OCI-M2 (cell line): ENCODE measurements around the gene SCYGR6.
"Not testable (repeated sequence)": the region's sequence is repeated elsewhere in the genome, so short reads cannot be mapped to it uniquely, and the experiment has no call there.

Source experiments
- DNase-seq: peaks from one replicate; lab custom pipeline; 2025; ENCODE audit not compliant: unreplicated experiment; lab: John Stamatoyannopoulos, UW

Gene SCYGR6, protein sequence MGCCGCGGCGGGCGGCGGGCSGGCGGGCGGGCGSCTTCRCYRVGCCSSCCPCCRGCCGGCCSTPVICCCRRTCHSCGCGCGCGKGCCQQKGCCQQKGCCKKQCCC

DNA sequence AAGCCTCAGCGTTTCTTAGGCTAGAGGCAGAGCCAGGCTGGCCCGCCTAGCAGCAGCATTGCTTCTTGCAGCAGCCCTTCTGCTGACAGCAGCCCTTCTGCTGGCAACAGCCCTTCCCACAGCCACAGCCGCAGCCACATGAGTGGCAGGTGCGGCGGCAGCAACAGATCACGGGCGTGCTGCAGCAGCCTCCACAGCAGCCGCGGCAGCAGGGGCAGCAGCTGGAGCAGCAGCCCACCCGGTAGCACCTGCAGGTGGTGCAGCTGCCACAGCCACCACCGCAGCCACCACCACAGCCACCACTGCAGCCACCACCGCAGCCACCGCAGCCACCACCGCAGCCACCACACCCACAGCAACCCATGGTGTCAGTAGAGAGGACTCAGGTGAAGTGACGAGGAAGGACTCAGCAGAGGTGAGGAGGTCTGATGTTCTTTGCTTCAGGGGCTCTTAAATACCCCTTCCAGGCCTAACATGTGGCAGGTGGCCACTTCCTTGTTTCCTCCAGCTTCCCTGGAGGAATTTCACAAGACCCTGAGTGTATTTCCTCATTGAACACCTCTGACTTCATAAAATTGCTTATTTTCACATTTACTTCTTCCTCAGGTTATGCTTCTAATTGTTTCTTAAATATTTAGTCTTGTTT is at the start of gene SCYGR6:
TSS of gene SCYGR6 (minus strand) at position 364 of the 646 bp plus-strand sequence. CDS start at position 364, 0 bp downstream.
- no peak for DNase-seq

DNA sequence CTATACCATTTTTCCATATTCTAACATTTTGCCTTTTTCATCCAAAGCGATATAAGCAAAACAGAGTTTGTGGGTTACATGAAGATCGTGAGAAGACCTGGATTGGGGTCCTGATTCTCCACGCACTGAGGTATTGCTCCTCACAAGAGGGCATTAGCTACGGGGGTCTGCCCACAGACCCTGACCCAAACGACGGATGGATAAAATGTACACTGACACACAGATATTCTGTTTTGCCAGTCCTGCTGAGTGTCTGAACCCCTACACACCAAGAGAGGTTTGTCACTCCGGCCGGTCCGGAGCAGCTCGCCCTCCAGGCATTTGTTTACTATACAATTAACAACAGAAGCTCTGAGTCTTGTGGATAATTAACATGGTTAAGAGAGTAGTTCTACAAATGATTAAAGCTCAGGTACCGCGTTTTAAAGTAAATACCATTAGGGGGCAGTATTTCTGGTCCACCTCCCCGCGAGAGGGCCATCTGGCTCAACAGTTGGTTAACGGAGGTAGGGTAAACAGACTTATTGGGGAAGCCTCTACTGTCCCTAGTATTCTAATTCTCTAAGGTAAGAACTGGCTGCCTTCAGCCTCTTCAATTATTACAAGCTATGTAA is 49.6 kb upstream of the SCYGR6 start:
- no peak for DNase-seq

DNA sequence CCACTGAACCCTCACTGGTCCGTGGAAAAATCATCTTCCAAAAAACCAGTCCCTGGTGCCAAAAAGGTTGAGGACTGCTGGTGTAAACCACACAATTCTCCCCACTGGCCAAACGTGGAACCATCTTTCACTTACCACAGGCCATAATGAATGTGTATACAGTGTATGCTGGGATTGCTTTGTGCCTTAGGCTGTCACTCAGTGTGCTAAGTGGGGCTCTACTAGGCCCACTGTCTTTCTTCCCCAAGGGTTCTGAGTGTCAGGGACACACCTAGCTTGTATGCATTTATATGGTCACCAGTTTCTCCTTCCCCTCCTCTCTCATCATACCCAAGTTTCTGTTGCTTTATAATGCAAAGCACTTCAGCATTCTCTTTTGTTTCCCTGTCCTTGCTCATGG is 48.4 kb upstream of the SCYGR6 start:
- no peak for DNase-seq

DNA sequence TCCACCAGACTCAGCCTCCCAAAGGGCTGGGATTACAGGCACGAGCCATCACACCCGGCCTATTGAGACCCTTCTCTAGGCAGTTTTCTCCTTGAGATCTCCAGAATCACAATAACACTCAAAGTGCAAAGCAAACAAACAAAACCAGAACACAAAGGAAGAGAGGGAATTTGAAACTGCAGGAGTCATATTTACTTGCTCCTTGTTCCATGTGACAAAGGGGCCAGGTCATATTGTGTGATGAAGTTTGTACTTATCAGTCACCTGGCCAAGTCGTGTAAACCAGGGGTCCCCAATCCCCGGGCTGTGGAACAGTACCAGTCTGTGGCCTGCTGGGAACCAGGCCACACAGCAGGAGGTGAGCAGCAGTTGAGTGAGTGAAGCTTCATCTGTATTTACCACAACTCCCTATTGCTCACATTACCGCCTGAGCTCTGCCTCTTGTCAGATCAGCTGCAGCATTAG is 47.7 kb upstream of the SCYGR6 start:
- DNase-seq: no peak

DNA sequence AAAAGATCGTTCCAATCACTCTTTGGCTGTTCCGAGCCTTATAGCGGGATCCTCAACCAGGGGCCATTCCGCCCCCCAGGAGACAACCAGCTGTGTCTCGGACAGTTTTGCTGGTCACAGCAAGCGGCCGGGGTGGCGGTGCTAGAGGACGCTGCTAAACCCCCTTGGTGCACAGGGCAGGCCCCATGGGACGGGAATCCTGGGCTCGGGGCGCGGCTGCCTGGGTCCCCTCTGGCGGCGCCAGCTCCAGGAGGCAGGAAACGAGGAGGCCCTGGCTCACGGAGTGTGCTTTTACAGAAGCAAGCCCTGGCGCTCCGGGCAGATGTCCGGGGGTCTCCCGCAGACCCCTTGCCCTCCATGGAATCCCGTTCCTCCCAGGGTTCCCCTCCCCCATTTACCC is 43.3 kb upstream of the SCYGR6 start:
- no peak for DNase-seq

DNA sequence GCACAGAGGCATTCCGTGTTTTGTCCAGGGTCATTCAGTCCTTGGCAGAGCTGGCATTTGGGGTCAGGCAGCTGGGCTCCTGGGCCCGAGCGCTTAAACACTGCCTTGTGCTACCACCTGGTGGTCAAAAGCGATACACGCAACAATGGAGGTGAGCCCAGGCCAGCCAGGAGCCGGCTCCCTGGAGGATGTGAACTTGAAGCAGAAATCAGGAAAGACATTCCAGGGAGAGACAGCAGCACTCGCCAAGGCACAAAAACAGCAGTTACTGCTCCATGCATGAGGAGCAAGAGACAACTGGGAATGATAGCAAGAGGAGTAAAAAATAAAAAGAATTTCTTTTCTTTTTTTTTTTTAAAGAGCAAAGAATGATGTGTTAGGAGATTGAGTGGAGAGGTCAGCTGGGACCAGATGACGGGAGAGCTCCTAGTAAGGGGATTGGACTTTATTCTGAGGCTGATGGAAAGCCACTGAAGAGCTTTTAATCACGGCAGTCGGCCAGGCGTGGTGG is 41.9 kb upstream of the SCYGR6 start:
- DNase-seq: peak; percentile 11

DNA sequence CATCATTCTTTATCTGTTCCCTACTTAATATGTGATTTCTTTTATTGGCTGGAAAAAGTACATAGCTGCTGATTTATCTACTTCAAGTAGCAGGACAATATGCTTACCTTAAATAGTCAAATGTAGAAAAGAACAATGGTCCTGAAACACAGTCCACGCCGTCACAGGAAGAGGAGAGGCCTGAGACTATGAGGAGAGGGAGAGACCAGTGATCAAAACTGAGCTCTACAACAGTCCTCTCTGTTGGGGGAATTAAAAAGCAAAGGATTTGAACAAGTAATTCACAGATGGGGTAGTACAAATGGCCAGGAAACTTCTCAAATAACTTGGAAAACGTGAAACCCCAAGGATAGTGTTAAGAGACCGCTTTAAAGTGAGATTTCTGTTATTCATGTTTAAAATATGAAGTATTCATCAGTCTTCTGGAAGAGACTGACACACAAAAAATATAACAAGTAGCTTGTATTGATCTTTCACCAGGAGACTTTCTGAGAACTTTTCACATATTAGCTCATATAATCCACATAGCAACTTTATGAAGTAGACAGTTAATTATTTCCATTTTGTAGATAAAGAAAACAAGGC is 41.3 kb upstream of the SCYGR6 start:
- DNase-seq: no peak

DNA sequence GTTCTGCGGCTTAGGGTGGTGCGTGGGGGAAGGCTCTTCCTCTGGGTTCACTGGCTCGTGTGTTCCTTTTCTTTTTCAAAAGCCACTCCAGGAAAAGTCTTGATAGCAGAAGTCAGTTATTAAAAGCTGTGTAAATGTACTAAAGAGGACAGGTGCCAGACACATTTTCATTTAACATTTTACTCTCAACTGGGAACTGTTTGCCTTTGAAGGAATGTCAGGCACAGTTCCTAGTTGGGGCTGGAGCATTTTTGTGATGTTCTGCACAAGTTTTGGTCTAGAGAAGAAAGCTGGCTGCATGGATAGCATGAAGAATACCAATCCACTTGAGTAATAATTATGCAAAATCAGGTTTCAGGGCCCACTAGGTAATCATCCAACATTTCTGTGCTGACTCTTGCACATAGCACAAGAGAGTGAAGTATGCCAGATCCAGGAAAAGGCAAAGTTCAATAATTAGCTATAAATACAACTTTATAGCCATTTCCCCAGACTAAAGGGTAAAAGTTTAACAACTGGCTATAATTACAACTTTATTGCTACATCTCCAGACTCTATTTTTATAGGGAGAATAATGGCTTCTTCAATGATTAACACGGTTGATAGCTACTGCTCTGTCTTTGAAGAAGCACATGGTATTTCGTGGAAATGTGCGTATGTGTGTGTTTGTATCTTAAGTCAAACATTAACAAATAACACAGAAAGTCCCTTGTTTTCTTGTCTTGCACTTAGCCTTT is 37.4 kb upstream of the SCYGR6 start:
- DNase-seq: no peak

DNA sequence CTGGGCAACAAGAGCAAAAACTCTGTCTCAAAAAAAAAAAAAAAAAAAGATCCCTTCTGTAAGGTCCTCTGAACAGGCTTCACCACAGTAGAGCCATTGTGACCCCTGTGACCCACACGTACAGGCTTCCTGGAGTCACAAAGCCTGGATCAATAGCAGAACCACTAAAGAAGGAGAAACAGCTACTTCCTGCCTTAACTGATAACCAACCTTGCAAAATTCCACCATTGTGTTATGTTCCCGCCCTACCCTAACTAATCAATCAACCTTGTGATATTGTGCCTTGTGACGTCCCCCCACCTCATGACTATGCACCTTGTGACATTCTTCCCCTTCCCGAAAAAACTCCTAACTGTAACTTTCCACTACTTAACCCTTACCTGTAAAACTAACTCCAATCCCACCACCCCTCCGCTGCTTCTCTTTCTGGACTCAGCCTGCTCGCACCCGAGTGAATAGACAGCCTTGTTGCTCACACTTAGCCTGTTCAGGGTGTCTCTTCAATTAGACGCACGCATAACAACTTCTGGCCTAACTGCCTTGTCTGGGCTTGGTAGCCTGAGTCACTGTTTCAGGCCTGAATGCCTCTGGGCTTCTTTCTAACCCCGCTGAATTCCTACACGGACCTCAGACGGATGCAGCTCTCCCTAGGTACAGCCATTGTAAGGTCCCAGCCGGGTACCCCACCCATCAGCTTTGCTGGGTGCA is 35.0 kb upstream of the SCYGR6 start:
- DNase-seq: no peak

DNA sequence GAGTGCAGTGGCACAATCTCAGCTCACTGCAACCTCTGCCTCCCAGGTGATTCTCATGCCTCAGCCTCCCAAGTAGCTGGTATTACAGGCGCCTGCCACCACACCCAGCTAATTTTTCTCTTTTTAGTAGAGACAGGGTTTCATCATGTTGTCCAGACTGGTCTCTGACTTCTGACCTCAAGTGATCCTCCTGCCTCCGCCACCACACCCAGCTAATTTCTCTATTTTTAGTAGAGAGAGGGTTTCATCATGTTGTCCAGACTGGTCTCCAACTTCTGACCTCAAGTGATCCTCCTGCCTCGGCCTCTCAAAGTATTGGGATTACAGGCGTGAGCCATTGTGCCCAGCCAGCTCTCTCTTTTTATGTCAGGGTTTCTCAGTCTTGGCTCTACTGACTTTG is 31.7 kb upstream of the SCYGR6 start:
- DNase-seq: not testable (repeated sequence)

DNA sequence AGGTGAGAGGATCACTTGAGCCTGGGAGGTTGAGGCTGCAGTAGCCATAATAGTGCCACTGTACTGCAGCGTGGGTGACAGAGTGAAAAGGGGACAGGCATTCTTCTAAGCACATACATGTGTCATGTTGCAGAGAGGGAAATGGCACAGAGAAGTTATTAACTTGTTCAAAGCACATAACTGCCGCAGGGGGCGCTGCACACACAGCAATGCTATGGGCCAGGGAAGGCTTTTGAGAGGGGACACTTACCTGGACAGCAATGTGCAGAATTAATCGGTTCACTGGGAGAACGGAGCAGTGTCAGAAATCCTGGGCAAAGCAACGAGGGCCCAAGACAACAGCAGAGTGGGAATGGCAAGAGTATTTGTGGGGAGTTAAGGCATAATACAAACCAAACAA is 23.5 kb upstream of the SCYGR6 start:
- no peak for DNase-seq

DNA sequence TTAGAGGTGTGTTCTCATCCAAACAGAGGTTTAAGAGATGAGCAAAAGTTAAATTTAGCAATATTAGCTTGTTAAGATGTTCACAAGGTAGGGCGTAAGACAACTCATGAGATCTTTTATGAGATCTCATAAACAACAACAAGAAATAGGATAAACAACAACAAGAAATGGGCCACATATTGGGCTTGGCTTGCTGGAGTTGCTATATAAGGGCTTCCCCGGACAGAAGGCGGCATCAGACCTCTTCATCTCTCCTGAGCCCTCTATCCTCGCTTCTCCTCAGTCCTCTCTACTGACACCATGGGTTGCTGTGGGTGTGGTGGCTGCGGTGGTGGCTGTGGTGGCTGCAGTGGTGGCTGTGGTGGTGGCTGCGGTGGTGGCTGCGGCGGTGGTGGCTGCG is 21.0 kb upstream of the SCYGR6 start, which contains the start of gene SCYGR8:
TSS of gene SCYGR8 (plus strand) at position 301 of the 400 bp plus-strand sequence. CDS start at position 301, 0 bp downstream.
- no peak for DNase-seq

DNA sequence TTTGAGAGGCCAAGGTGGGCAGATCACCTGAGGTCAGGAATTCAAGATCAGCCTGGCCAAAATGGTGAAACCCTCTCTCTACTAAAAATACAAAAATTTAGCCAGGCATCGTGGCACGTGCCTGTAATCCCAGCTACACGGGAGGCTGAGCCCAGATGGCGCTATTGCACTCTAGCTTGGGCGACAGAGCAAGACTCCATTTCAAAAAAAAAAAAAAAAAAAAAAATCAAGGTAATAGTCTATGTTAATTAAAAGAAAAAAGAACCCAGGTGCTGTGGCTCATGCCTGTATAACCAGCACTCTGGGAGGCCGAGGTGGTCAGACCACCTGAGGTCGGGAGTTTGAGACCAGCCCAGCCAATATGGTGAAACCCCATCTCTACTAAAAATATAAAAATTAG is 16.1 kb upstream of the SCYGR6 start:
- DNase-seq: not testable (repeated sequence)

DNA sequence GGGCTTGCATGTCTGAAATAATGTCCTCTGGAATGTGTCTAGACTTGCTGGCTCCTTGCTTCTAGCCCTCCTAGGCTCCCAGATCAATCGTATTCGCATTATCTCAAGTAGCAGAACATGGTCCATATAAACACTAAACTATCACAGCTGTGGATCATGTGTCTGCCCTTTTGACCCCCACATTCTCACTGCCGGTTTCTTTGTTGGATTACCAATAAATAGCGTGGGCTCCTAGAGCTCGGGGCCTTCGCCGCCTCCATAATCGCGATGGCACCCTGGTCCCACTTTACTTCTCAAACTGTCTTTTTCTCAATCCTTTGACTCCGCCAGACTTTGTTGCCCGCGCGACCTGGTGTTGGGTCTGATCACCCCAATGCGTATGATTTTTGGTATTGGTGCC is 14.8 kb upstream of the SCYGR6 start:
- DNase-seq: no peak

DNA sequence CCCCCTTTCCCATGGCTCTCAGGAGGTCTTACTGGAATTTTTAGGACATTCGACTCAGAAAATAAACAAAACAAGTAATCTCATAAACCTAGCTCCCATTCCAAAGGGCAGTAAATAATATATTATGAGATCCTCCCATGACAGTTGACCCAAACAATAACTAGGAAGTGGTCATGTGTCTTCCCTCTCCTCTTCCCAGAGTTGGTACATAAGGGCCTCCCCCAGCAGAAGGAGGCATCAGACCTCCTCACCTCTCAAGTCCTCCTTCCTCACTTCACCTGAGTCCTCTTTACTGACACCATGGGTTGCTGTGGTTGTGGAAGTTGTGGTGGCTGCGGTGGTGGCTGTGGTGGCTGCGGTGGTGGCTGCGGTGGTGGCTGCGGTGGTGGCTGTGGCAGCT is 3.5 kb upstream of the SCYGR6 start, which contains the start of gene SCYGR7:
TSS of gene SCYGR7 (plus strand) at position 301 of the 400 bp plus-strand sequence. CDS start at position 301, 0 bp downstream.
- no peak for DNase-seq

DNA sequence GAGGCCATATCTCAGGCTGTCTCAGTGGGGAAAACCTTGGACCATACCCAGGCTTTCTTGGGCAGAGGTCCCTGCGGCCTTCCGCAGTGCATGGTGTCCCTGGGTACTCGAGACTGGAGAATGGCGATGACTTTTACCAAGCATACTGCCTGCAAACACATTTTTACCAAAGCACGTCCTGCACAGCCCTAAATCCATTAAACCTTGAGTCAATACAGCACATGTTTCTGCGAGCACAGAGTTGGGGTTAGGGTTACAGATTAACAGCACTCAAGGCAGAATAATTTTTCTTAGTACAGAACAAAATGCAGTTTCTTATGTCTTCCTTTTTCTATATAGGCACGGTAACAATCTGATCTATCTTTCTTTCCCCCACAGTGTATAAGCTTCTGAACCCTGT is 1.7 kb downstream of the SCYGR6 start:
- not testable (repeated sequence) for DNase-seq

DNA sequence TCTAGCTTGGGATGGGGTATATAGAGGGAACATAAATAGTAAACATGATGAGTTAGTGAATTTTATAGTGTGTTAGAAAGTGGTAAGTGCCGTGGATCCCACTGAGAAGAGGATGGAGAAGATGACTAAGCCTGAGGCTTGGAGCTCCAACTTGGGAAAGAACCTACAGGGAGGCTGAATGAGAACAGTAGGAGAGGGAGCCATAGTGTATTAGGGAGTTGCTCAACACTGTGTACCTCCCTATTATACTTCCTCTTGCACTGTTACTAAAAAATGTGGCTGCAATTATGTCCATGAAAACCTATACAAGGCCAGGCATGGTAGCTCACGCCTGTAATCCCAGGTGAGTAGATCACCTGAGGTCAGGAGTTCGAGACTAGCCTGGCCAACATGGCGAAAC is 3.9 kb downstream of the SCYGR6 start:
- no peak for DNase-seq

DNA sequence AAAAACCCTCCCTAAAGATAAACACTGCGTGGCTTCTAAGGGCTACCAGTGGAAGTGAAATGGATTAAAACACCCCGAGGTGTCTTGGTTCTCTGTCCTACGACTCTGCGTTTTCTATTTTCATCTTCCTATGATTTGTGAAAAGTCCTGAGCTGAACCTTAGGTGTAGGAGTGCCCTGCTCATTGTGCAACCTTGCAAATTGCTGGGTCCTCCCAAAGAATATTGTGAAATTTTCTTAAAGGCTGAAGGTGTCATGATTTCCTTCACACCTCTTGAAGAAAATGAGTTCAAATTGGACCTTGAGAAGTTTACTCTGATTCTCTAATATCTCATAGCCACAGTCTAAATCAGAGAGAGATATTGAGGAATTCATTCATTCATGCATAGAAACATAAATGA is 4.9 kb downstream of the SCYGR6 start:
- DNase-seq: no peak

DNA sequence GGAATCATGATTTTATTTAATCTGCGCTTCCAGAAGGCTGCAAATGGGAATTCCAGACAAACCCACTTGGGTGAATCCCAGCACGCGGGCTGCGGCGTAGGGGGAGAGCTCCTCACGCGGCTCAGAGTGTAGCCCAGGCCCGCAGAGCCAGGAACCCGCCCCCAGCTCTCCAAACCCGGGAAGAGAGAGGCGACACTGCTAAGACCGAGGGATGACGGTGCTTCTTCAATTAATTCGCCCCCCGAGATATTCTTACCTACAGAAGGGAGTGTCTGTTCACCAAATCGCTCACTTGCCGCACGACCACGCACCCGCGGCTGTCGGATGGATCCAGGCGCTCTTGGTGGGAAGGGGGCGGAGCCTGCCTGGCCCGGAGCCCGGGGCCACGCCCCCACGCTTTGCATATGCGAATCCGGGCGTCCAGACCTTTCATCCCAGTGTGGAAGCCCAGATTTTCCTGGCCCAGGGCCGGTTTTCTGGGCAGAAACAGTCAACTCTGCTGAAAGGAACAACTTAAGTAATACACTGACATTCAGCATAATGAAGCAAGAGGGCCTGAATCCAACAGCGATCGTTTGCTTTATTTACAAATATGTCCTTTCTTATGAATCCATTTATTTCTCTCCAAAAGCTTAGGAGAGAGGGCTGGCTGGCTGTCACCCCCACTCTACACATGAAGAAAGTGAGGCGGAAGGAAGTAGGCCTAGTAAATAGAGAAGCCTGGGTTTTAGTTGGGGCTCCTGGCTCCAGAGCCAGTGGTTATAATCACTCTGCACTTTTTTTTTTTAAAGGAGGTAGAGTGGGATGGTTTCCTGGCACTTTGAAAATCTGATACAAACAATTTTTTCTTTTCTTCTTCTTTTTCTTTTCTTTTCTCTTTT is 6.6 kb downstream of the SCYGR6 start, which contains the start of gene SLC19A3:
TSS of gene SLC19A3 (minus strand) at position 342 of the 881 bp plus-strand sequence. CDS start 15,710 bp downstream, outside the sequence.
- DNase-seq: no peak
